EH (cell line): ENCODE data around the gene GALNT13.
"Not testable (repeated sequence)": the region's sequence is repeated elsewhere in the genome, so short reads cannot be mapped to it uniquely, and the experiment has no call there.

Experiments
- DNase-seq: peaks from one replicate; pipeline ENCODE4 v3.0.0-alpha.2; 2015; ENCODE audit warnings: low read depth

GALNT13 gene

DNA sequence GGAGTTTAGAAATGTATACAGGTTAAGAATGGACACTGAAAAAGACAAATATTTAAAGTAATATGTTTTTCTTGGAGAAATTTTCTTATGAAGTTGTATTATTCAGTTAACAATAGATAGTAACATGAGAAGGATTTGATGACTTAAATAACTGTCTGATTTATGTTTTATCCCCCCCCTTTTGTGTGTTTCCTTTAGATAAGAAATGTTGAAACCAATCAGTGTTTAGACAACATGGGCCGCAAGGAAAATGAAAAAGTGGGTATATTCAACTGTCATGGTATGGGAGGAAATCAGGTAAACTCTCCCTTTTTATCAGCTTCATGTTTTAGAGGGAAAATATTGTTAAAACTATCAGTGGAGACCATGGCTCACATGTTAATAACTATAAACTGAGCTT is 537.1 kb downstream of the GALNT13 start:
- DNase-seq: no peak

DNA sequence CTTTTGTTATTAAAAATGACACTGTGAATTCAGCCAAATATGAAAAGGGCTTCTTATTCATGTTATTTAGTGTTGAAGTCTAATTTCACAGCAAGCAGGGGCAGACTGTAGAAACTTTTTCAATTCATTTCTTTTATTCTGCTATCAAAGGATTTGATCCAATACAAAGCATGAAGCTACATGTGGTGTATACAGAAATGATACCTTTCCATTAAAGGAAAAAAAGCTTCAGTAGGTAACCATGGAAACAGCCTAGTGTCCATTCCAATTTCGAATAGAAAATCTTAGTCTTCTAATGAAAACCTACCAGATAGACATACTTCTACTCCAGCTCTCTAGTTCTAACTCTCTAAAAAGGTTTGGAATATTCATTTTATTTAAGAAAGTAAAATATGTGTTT is 550.5 kb downstream of the GALNT13 start:
- no peak for DNase-seq

DNA sequence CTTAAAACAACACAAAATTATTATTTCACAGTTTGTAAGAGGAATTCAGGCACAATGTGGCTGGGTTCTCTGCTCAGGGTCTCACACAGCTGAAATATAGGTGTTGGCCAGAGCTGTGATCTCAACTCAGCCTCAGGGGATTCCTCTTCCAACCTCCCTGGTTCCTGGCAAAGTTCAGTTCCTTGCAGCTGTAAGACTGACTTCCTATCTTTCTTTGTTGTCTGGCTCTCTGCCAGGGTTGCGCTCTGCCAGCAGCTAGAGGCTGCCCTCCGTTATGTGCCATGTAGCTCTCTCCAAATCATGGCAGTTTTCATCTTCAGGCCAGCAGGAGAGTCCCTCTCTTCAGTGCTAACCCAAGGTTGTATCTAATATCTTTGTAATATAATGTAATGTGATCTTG is 554.3 kb downstream of the GALNT13 start:
- no peak for DNase-seq

DNA sequence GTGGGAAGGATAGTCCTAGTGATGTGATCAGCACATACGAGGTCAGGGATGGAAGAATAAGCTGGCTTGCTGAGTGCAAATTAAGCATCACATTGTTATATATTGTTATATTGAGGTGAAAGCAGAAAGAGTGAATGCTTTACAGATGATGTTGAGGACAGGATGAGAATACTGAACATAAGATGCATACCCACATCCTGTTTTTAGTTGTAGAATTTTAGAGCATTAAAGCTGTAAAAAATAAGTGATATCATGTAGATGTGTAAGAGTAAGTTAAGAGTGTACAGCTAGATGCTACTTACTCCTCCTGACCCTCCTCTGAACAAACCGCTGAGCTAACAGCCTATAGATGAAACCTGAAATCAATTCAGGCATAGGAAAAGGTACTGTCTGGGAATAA is 555.7 kb downstream of the GALNT13 start:
- DNase-seq: no peak

DNA sequence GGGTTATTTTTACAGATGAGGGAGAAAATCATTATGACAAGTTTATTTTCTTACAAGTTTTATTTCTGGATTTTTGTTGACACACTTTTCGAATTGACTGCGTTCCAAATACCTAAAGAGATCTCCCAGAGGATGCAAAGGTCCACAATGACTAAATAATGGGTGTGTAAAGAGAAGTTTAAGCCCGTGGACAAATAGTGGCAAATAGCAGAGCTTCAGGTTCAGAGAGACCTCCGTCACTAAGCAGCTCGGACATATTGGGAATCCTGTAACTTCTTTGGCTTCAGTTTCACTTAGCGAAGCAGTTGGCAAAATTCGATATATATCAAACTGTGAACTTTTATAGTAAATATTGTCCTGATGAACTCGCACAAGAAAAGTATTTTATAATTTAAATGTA is 556.3 kb downstream of the GALNT13 start:
- no peak for DNase-seq

DNA sequence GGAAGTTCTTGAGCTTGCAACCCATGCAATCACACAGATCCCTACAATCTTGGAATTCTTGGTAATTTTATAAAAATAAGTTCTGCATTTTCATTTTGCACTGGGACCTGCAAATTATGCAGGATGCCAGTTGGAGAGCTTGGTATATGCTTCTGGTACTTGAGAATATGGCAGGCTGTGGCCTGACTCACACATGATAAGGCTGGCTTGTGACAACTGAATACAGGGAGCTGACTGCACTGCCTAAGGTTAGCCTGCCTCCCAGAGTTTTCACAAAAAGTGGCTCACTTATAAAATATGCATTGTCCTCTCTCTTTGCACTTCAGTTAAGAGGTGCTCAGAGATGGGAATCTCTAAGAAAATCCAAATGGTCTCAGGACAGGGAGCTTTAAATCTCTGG is 561.3 kb downstream of the GALNT13 start:
- DNase-seq: no peak

DNA sequence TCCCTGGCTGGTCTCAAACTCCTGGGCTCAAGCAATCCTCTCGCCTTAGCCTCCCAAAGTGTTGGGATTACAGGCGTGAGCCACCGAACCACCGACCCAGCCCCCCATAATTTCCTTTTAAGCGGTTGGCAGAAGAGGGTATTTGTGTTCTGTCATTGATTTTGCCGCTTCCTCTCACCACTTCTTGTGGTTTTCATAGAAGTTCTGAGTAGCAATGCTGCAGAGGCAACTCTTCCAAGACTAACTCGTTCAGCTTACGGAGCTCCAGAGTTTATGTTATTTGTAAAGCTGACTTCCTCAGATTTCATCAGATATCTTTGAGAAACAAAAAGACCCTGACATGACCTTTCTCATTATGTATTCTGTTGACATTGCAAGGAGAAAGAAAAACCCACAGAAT is 565.4 kb downstream of the GALNT13 start:
- DNase-seq: no peak

DNA sequence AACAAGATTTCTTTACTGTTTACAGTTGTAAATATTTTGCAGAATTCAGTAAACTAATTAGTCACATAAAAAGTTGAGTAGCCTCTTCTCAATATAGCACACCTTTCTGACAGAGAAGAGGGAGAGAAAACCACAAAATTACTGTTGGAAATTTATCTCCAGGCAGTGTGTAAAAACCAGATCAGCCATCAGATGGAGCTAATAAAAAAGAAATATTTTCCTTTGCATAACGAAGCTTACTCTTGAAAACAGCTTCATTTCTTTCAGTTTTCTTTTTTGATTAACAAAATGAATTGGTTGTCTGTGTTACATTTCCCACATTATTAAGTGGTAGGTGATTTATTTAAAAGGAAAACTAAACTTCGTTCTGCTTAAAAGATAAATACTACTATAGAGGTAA is 567.4 kb downstream of the GALNT13 start:
- DNase-seq: no peak

DNA sequence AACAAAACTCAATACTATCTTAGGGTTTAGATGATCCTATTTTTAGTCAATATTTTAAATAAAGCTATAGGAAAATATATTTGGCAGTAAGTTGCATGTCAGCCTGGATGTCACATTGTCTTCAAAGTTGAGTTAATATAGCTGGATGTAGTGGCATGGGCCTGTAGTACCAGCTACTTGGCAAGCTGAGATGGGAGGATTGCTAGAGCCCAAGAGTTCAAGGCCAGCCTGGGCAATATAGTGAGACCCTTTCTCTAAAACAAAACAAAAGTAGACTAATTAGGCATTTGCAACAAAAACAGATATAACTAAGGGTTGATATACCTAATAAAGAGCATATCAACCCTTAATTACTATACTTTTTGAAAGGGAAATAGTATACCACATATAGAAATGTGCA is 572.2 kb downstream of the GALNT13 start:
- DNase-seq: no peak

DNA sequence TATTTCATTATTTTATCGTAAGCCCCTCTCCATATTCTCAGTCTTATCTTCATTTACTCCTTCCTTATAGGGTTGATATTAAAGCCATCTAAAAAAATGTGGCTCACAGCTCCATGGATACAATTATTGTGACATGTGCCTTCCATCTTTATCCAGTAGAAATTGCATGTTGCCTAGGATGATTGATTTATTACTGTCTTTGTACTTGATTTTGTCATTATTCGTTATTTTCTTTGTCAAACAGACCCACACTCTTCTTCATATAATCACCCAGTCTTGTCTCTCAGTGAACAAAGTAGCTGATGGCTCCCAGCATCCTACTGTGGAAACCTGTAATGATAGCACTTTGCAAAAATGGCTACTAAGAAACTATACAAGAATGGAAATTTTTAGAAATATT is 574.6 kb downstream of the GALNT13 start:
- DNase-seq: no peak

DNA sequence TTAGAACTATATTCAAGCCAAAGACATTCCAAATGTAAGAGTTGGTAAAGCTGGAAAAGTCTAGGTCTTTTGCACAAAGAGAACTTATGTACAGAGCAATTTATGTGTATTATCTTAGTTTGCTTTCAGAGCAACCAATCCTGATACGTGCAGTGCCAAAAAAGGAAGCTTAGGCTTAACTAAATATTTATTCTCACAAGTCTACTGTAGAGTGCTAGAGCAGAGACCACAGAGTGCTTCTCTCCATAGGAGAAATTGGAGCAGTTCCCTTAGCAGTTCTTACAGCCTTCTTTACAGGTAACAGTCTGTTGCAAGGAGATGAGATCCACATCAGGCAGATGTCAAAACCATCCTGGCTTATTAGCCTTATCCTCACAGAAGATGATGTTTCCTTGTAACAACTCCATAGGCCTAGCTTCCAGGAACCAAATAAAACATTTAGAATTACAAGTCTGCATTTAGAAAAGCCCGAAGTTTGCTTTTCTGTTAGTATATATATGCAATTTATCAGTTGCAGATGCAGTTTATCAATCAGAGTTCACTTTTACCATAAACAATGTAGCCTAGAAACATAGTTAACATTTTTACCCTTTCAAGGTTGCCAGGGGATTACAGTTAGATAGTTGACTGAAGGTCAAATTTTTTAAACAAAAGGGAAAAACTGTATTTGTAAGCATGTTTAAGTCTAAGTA is 576.2 kb downstream of the GALNT13 start:
- no peak for DNase-seq

DNA sequence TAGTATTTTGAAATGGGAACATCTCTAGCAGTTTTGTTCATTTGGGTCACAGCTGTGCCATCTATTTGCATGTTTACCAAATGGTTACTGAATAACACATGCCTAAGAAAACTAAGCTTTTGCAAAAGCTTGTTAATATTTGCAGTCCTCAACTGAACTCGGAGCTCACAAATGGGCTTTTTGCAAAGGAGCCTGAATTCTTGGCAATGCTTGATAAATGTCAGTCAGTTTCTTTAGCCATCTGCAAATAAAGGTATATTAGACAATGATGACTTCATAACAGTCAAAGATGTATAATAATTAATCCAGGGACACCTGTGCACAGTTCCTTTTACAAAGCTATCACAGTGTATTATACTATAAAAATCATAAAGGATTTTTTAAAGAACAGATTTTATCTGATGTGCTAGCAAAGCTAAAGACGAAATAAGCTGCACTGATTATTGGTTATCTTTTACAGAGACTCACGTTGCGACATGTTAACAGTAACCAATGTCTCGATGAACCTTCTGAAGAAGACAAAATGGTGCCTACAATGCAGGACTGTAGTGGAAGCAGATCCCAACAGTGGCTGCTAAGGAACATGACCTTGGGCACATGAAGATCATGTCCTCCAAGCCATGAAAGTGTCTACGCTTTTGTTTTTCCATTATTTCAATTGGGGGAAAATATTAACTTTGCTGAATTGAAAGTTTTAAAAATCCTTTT is 578.4 kb downstream of the GALNT13 start:
- no peak for DNase-seq

DNA sequence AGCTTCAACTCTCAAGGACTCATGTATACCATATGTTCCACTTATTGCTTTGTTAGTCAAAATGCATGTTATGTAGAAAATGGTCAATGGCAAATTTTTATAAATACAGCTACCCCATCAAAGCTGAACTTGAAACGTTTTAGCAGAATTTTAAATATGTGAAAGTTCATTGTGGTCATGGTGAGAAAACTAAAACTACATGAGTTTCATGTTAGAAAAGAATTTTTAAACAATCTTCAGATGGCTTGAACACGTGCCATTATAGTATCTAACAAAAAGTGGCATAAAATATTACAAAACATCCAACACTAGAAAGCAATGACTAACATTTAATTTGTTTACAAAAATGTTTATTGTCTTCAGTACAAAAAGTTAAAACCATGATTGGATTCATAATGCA is 580.7 kb downstream of the GALNT13 start:
- no peak for DNase-seq

DNA sequence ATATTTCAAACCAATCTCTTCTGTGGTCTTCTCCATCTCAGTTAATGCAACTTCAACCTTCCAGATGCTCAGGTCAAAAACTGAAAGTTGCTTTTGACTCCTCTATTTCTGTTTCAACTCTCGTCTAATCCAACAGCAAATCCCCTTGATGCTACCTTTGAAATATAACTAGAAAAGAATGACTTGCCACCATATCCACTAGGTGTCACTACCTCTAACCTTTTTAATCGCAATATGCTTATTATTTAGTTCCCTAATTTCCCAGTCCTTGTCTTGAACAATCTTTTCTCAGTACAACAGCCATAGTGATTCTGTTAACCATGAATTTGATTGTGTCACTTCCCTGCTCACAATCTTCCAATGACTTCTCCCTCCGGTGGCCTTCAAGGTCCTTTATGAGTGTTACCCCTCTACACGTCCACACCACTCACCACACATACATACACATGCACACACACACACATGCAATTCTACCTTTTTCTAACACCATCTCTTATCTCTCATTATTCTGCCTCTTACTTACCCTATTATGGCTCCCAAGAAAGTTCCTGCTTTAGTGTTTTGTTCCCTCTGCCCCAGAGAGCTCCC is 581.3 kb downstream of the GALNT13 start:
- DNase-seq: no peak

DNA sequence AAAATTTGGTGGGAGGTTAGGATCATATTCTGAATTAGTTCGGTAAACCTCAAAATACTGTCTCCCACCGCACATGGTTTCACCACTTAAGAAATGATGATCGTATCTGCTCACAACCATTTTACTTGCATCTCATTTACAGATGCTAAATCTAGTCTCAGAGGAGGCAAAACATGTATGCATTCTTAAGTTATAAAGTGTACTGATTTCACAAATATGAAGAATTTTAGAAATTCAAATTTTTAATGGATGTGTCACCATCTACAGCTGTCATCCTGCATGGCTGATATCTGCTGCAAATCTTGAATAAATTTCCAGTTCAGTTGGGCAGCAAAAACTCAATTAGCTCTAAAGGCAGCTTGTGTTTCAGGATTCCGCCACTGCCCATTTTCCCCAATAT is 583.4 kb downstream of the GALNT13 start:
- peak; percentile 5 for DNase-seq

DNA sequence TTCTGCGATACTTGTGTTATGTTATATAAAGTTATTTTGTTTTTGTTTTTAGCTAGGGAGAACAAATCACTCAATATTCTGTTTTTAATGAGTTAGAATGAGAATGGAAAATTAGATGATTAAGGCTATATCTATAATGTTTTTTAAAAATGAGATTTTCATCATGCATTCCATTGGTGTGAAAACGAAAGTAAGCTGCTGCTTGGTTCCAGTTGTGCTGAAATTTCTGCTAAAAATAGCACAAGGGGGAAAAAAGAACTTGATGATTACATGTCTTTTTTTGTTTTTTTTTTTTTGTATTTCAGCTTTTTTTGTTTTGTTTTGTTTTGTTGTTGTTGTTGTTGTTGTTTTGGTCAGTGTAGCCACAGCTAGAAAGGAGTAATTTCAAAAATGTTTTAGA is 584.1 kb downstream of the GALNT13 start:
- no peak for DNase-seq

DNA sequence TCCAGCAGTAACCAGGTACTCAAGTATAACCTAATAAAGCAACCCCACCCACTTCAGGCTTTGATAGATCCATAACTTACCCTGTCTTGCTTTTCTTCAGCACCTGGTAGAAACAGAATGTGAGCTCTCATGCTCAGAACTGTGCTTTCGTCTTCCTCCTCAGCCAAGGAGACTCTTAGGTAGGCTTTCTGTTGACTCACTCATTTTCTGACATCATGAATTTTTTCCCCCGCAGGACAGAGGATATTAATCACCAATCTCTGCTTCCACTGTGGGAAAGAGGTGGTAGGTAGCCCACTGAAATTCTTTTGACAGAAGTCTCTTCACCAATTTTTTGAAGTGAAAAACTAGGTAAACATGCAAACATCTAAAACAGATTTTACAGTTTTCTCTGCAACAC is 585.6 kb downstream of the GALNT13 start:
- DNase-seq: no peak

DNA sequence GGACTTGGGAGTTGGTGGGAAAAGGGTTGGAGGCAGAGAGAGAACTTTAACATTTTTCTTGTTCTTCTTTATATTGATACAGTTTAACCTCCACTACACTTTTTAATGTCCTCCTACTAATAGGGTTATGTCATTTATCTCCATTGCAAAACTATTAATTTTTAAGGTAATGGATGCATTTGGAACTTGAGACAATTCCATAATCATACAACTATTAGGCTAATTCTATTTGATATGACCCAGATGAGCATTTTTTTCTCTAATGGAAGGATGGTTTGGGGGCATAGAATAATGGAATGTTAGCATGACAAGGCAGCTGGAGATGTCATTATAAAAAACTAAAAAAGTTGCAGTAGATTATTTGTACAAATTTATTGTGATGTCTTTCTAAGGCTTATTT is 587.6 kb downstream of the GALNT13 start:
- no peak for DNase-seq

DNA sequence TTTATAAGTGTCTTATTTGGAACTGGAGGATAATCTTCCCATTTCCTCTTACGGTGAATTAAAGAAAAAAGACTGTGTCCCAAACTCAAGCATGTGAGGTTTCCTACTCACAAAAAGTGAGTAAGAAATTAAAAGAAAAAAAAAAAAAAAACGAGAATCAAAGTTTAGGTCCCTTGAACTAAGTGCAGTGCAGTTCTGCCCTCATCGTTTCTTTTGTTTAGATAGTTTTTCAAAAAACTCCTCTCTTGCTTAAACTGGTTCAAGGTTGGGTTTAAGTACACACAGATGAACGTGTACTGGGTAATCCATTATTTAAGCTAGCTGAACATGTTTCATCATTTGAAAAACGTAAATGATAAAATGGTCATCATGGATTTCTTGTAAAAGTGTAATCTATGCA is 590.9 kb downstream of the GALNT13 start:
- DNase-seq: no peak

DNA sequence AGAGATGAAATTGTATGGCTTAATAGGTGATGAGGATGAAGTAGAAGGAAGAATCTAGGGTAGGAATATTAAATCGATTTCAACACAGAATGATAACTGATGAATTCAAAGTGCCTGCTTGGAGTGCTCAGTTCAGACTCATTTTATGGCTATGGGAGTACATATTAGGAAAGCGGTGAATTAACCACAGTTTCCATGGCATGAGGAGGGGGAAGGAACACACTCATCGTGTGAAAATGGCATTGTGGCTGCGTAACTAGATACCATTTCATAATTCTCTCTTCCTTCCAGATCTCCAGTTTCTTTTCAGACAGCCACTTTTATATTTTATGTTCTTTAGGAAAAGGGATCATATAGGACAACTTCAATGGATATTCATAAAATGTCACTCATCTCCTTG is 594.5 kb downstream of the GALNT13 start:
- no peak for DNase-seq

DNA sequence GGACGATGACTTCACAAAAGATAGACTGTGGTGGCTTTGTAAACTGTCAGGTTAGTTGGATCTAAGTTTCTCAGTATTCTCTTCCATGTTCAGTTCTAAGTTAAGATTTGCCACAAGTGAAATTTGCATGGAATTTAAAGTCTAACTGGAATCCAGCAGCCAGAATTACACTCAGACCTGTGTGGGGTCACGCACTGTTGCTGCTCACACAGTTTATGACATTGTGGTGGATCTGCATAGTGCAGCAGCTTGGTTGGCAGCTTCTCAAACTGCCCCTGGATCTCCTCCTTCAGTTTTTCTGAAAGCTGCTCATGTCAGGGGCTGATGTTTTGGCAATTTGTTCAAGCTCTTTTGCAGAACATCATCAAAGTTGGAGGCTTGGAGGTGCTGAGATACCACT is 598.7 kb downstream of the GALNT13 start:
- no peak for DNase-seq

DNA sequence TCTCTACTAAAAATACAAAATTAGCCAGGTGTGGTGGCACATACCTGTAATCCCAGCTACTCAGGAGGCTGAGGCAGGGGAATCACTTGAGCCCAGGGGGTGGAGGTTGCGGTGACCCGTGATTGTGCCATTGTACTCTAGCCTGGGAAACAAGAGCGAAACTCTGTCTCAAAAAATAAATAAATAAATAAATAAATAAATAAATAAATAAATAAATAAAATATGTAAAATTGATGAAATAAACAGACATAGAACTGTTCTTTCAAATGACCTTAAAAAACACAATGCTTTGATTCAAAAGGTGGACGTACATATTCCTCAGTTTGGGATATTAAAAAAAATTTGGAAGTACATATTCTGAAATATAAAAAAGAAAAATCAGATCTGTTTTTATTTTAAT is 599.8 kb downstream of the GALNT13 start:
- DNase-seq: not testable (repeated sequence)

DNA sequence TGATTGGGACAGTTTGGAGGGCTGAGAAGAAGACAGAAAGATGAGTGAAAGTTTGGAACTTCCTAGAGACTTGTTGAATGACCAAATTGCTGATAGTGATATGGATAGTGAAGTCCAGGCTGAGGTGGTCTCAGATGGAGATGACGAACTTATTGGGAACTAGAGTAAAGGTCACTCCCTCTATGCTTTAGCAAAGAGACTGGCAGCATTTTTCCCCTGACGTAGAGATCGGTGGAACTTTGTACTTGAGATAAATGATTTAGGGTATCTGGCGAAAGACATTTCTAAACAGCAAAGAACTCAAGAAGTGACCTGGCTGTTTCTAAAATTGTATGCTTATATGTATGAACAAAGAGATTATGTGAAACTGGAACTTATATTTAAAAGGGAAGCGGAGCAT is 605.6 kb downstream of the GALNT13 start:
- no peak for DNase-seq

DNA sequence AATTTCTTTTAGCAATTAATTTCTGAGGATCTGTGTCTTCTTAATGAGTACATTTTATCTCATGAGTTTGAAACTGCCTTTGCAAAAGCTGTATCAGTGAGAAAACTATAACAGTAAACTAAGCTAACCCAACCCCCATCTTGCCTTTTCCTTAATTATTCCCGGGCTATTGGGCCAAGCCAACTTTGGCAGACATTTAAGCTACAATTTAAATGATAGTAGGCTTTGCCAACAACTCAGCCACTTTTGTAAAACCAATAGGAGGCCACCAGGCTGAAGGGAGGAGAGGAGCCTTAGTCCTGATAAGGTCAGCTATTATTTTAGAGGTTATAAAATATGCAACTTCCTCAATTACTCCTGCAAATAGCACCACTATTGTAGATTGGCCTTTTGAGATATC is 608.8 kb downstream of the GALNT13 start:
- DNase-seq: no peak
